ENCODE data around the gene PACSIN1. TPM values are rescaled to one million over a fixed set of nuclear protein-coding genes. Genes with fewer than 3 reads are reported as not detected.

The PACSIN1 gene
- total RNA-seq, 2 experiments from 2014 or later = 0.07 to 0.14 TPM

DNA sequence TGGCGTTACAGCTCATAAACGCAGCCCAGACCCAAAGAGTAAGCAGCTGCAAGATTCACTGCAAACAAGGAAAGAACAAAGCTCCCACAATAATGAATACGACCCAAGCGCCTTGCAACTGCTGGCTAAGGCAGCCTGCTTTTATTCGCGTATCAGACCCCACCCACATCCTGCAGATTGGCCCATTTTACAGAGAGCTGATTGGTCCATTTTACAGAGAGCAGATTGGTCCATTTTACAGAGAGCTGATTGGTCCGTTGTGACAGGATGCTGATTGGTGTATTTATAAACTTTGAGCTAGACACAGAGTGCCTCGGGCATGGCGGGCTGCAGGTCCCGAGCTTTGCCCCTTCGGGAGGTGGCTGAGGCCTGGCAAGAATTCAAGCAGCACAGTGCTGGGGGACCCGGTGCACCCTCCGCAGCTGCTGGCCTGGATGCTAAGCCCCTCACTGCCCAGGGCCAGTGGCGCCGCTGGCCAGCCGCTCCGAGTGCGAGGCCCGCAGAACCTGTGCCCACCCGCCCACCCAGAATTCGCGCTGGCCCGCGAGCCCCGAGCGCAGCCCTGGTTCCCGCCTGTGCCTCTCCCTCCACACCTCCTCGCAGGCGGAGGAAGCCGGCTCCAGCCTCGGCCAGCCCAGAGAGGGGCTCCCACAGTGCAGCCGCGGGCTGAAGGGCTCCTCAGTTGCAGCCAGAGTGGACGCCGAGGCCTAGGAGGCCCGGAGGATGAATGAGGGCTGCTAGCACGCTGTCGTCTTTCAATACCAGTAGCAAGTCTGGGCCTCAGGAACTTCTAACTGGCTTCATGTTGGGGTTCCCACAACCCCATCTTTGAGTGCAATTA is 28.9 kb upstream of the PACSIN1 start:
- H3K27ac Mint-ChIP-seq = no peak overlapping the region
- no peaks in the 10 kb centered on the region for H3K36me3 Mint-ChIP-seq (ENCODE audit: low read depth)
- POLR2A ChIA-PET = interaction anchor here (0.6 kb wide), 2 partner anchors 22 to 131 kb away, joined by 3 to 4 read pairs; no protein-coding TSS in a partner anchor
- no peaks in the 10 kb centered on the region for H3K27me3 Mint-ChIP-seq
- intact Hi-C loops (cut with DNase I, micrococcal nuclease) = no loop called here
- ATAC-seq (no peak), DNase-seq (no peak)
- peaks cover 2% of the 10 kb centered on the region for H3K9me3 Mint-ChIP-seq (ENCODE audit: low read depth)
- CTCF ChIA-PET = interaction anchor here (0.6 kb wide), 1 partner anchor 17 kb away, joined by 3 read pairs; no protein-coding TSS in a partner anchor
- H3K4me3 Mint-ChIP-seq = no peak overlapping the region
- no peaks in the 10 kb centered on the region for H3K4me1 Mint-ChIP-seq

DNA sequence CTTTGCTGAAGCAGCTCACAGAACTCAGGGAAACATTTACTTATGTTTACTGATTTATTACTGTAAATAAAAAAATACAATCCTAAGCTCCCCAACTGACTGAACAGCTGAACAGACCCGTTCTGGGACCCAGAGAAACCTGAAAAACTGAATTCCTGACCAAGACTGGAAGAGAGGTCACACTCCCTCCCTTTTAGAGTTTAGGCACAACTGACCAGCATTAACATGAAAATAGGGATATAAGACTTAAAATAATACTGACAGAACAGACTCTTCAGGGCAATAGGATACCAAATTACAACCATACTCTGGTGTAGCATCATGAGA is 28.3 kb upstream of the PACSIN1 start:
- H3K36me3 Mint-ChIP-seq (ENCODE audit: low read depth) = no peaks in the 10 kb centered on the region
- no peaks in the 10 kb centered on the region for H3K4me1 Mint-ChIP-seq
- ChIA-PET CTCF (interaction anchor here (0.6 kb wide), 1 partner anchor 17 kb away, joined by 3 read pairs; no protein-coding TSS in a partner anchor), POLR2A (no interaction called here)
- DNase-seq (no peak), ATAC-seq (no peak)
- no peaks in the 10 kb centered on the region for H3K27me3 Mint-ChIP-seq
- H3K9me3 Mint-ChIP-seq (ENCODE audit: low read depth) = peaks cover 2% of the 10 kb centered on the region
- intact Hi-C loops (cut with DNase I, micrococcal nuclease) = no loop called here
- H3K27ac Mint-ChIP-seq = no peak overlapping the region
- H3K4me3 Mint-ChIP-seq = no peak overlapping the region

DNA sequence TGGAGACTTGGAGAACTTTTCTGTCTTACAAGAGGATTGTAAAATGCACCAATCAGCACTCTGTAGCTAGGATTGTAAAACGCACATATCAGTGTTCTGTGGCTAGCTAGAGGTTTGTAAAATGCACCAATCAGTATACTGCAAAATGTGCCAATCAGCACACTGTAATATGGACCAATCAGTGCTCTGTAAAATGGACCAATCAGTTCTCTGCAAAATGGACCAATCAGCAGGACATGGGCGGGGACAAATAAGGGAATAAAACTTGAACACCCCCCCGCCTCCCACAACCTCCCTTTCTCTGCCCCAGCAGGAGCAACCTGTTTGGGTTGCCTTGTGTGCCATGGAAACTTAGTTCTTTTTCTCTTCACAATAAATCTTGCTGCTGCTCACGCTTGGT is 27.2 kb upstream of the PACSIN1 start:
- intact Hi-C loops (cut with DNase I, micrococcal nuclease) = no loop called here
- DNase-seq (no peak), ATAC-seq (peak; percentile 47)
- Mint-ChIP-seq H3K36me3 (ENCODE audit: low read depth) (no peaks in the 10 kb centered on the region), H3K27me3 (no peaks in the 10 kb centered on the region), H3K9me3 (ENCODE audit: low read depth) (peaks cover 2% of the 10 kb centered on the region), H3K4me3 (no peak overlapping the region), H3K27ac (no peak overlapping the region), H3K4me1 (no peaks in the 10 kb centered on the region)
- ChIA-PET POLR2A (no interaction called here), CTCF (no interaction called here)

DNA sequence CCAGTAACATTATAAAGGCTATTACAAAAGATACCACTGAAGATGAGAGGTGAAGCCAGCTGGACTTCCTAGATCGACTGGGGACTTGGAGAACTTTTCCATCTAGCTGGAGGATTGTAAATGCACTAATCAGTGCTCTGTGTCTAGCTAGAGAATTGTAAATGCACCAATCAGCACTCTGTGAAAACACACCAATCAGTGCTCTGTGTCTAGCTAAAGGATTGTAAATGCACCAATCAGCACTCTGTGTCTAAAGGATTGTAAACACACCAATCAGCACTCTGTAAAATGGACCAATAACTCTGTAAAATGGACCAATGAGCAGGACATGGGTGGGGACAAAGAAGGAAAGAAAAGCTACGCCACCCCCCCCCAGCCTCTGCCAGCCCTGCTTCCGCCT is 26.4 kb upstream of the PACSIN1 start:
- H3K4me3 Mint-ChIP-seq = no peak overlapping the region
- CTCF ChIA-PET = interaction anchor here (0.9 to 1.4 kb wide), 2 partner anchors 9 to 169 kb away, joined by 3 read pairs; no protein-coding TSS in a partner anchor

DNA sequence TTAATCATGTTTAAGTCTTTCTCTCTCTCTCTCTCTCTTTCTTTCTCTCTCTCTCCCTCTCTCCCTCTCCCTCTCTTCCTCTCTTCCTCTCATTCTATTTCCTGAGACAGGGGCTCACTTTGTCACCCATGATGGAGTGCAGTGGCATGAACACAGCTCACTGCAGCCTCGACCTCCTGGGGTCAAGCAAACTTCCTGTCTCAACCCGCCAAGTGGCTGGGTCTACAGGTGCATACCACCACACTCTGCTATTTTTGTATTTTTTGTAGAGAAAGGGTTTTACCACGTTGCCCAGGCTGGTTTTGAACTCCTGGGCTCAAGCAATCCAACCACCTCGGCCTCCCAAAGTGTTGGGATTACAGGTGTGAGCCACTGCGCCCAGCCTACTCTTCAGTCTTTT is 24.4 kb upstream of the PACSIN1 start:
- Mint-ChIP-seq H3K9me3 (ENCODE audit: low read depth) (peaks cover 2% of the 10 kb centered on the region), H3K36me3 (ENCODE audit: low read depth) (no peaks in the 10 kb centered on the region), H3K4me1 (no peaks in the 10 kb centered on the region), H3K27ac (no peak overlapping the region), H3K4me3 (no peak overlapping the region), H3K27me3 (no peaks in the 10 kb centered on the region)
- intact Hi-C loops (cut with DNase I, micrococcal nuclease) = no loop called here
- ATAC-seq (no peak), DNase-seq (no peak)
- POLR2A ChIA-PET = no interaction called here
- CTCF ChIA-PET = no interaction called here

More for the DNA sequence above, 26.4 kb upstream of the PACSIN1 start:
- Mint-ChIP-seq H3K9me3 (ENCODE audit: low read depth) (peaks cover 2% of the 10 kb centered on the region), H3K27ac (no peak overlapping the region), H3K4me1 (no peaks in the 10 kb centered on the region), H3K27me3 (no peaks in the 10 kb centered on the region), H3K36me3 (ENCODE audit: low read depth) (no peaks in the 10 kb centered on the region)
- ATAC-seq (no peak), DNase-seq (no peak)
- POLR2A ChIA-PET = no interaction called here
- intact Hi-C loops (cut with DNase I, micrococcal nuclease) = no loop called here

DNA sequence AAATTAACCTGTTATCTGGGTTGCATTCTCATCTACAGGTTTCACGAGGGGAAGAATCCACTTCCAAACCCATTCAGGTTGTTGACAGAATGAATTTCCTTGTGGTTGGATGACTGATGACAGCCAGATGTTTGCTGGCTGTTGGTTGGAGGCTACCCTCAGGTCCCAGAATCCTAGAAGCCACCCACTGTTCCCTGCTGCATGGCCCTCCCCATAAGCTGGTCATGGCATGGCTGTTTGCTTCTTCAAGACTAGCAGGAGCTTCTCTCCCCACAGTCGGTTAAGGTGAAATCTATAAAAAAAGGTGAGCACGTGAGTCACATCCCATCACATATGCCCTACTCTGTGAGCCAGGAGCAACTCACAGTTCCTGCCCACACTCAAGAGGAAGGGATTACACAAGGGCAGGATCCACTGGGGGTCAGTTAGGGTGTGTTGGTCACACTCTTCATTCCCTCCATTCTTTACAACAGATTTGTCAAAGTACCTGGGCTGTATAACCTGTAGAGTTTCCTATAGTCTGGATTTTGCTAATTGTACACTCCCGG is 20.5 kb upstream of the PACSIN1 start:
- no peaks in the 10 kb centered on the region for H3K4me1 Mint-ChIP-seq
- H3K9me3 Mint-ChIP-seq (ENCODE audit: low read depth) = no peaks in the 10 kb centered on the region
- no peaks in the 10 kb centered on the region for H3K36me3 Mint-ChIP-seq (ENCODE audit: low read depth)
- ATAC-seq = no peak
- CTCF ChIA-PET = no interaction called here
- intact Hi-C loops (cut with DNase I, micrococcal nuclease) = no loop called here
- POLR2A ChIA-PET = no interaction called here
- no peak overlapping the region for H3K4me3 Mint-ChIP-seq
- no peak overlapping the region for H3K27ac Mint-ChIP-seq
- DNase-seq = no peak
- no peaks in the 10 kb centered on the region for H3K27me3 Mint-ChIP-seq

DNA sequence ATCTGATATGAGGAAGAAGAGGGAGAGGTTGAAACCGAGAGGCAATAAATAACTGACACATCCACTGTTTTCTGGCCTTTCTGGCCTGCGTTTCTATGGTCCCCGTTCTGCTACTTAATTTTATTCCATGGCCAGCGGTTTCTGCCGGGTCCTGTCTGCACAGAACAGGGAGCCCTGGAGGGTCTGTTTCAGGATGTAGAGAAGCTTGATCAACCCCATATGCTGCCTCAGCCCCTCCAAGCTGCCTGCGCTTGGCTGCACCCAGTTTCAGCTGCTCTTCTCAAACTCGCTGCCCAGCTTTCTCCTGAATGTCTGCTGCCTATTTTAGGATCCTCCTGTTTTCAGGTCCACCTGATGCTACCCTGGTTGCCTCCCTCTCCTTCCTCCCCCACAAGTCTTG is 18.5 kb upstream of the PACSIN1 start:
- Mint-ChIP-seq H3K4me3 (no peak overlapping the region), H3K9me3 (ENCODE audit: low read depth) (peaks cover 5% of the 10 kb centered on the region), H3K36me3 (ENCODE audit: low read depth) (no peaks in the 10 kb centered on the region), H3K4me1 (no peaks in the 10 kb centered on the region), H3K27me3 (no peaks in the 10 kb centered on the region), H3K27ac (no peak overlapping the region)
- ChIA-PET CTCF (interaction anchor here (0.6 to 1.6 kb wide), 3 partner anchors 13 to 1642 kb away, joined by 3 to 7 read pairs (median 3); no protein-coding TSS in a partner anchor), POLR2A (no interaction called here)
- DNase-seq = no peak
- intact Hi-C loops (cut with DNase I, micrococcal nuclease) = no loop called here
- ATAC-seq = no peak

DNA sequence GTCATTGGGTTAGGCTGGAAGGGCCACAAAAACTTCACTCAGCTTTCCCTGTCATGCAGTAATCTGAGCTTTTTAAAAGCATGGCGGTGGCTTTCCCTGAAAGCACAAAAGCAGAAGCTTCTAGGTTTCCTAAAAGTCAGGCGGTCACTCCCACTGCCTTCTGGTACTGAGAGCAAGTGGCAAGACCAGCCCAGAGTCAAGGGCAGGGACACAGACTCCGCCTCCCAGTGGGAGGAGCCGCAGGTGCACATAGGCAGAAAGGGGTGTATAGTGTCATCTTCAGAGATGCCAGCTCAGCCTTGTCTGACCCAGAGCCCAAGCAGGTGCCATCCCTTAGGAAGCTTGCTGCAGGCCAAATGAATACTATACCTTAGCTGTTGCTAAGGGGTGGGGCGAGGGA is 18.0 kb upstream of the PACSIN1 start:
- intact Hi-C loops (cut with DNase I, micrococcal nuclease) = no loop called here
- Mint-ChIP-seq H3K27ac (no peak overlapping the region), H3K4me1 (no peaks in the 10 kb centered on the region), H3K36me3 (ENCODE audit: low read depth) (no peaks in the 10 kb centered on the region), H3K4me3 (no peak overlapping the region), H3K27me3 (no peaks in the 10 kb centered on the region), H3K9me3 (ENCODE audit: low read depth) (peaks cover 5% of the 10 kb centered on the region)
- CTCF ChIA-PET = interaction anchor here (0.6 to 0.7 kb wide), 2 partner anchors 248 to 1642 kb away, joined by 3 read pairs; no protein-coding TSS in a partner anchor
- peak; percentile 22 for DNase-seq
- peak; percentile 49 for ATAC-seq
- POLR2A ChIA-PET = no interaction called here

DNA sequence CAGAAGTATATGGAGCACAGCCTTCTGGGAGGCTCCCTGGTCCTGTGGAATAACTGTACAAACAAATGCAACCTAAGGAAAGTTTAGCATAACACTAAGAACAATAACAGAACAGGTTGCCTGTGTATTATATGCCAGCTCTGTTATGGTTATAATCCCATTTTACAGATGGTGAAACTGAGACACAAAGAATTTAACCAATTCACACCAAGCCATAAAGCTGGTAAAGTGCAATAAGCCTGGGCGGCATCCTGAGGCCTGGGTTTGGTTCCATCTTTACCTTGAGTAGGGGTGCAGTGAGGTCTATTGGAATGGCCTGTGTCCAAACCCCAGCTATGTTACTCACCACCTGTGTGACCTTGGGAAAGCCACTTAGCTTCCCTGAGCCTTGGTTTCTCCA is 14.7 kb upstream of the PACSIN1 start:
- Mint-ChIP-seq H3K36me3 (ENCODE audit: low read depth) (no peaks in the 10 kb centered on the region), H3K4me3 (no peak overlapping the region), H3K27me3 (no peaks in the 10 kb centered on the region), H3K4me1 (no peaks in the 10 kb centered on the region), H3K27ac (no peak overlapping the region), H3K9me3 (ENCODE audit: low read depth) (peaks cover 5% of the 10 kb centered on the region)
- ATAC-seq (no peak), DNase-seq (no peak)
- intact Hi-C loops (cut with DNase I, micrococcal nuclease) = no loop called here
- CTCF ChIA-PET = interaction anchor here (0.5 kb wide), 1 partner anchor 752 kb away, joined by 3 read pairs; no protein-coding TSS in a partner anchor
- POLR2A ChIA-PET = no interaction called here

DNA sequence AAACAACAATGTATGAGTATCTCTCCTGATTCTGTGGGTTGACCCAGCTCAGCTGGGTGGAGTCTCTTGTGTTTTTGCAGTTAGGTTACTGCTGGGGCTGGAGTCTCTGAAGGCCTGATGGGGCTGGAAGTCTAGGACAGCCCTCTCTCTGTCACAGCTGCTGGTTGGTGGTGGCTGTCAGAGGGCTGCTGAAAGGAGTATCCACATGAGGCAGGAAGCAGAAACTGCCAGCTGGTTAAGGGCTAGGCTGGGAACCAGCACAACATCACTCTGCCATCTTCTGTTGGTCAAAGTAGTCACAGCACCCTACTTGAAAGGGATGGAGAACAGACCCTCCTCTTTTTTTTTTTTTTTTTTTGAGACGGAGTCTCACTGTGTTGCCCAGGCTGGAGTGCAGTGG is 10.0 kb upstream of the PACSIN1 start:
- DNase-seq = no peak
- Mint-ChIP-seq H3K27me3 (no peaks in the 10 kb centered on the region), H3K27ac (no peak overlapping the region), H3K4me1 (no peaks in the 10 kb centered on the region), H3K9me3 (ENCODE audit: low read depth) (peaks cover 5% of the 10 kb centered on the region), H3K36me3 (ENCODE audit: low read depth) (no peaks in the 10 kb centered on the region), H3K4me3 (no peak overlapping the region)
- ChIA-PET CTCF (interaction anchor here (0.7 to 1.4 kb wide), 2 partner anchors 153 to 154 kb away, joined by 3 to 4 read pairs; no protein-coding TSS in a partner anchor), POLR2A (no interaction called here)
- ATAC-seq = peak; percentile 36
- intact Hi-C loops (cut with DNase I, micrococcal nuclease) = no loop called here

DNA sequence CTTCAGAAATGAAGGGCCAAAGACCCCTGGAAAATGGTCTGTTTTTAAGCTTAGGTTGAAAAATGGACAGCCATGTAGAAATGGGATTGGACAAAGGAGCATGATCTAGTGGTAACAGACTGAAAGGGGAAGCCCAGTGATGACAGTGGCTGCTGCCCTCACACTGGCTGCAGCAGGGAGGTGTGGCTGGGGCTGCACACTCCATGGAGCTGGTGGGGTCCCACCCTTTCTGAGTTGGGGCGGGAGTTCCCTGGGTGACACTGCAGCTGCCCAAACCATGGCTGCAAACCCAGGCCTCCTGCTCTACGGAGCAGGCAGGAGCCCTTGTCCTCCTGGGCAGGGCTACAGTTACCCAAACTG is 8.5 kb upstream of the PACSIN1 start:
- ATAC-seq (no peak), DNase-seq (no peak)
- Mint-ChIP-seq H3K36me3 (ENCODE audit: low read depth) (no peaks in the 10 kb centered on the region), H3K27ac (no peak overlapping the region), H3K4me3 (no peak overlapping the region), H3K9me3 (ENCODE audit: low read depth) (no peaks in the 10 kb centered on the region), H3K4me1 (no peaks in the 10 kb centered on the region), H3K27me3 (no peaks in the 10 kb centered on the region)
- CTCF ChIA-PET = interaction anchor here (0.6 to 1.4 kb wide), 2 partner anchors 46 to 151 kb away, joined by 3 to 4 read pairs; no protein-coding TSS in a partner anchor
- intact Hi-C loops (cut with DNase I, micrococcal nuclease) = no loop called here
- POLR2A ChIA-PET = no interaction called here
